Neural cell (in vitro differentiated cells): ENCODE results near the gene PLSCR5. TPM values are rescaled to one million over a fixed set of nuclear protein-coding genes. Genes with fewer than 3 reads are reported as not detected.

Source experiments
- H2AFZ ChIP-seq: fragments of 200-600, 300-800 bp; sonication (generic), shearing (Covaris generic); 2 replicates; pipeline ENCODE4 v1.6.0; 2014; ENCODE audit warnings: low read depth, mild to moderate bottlenecking, antibody characterized with exemption, low read length, moderate library complexity
- H3F3A ChIP-seq: fragments of 200-600 bp; shearing (Covaris generic); 2 replicates; pipeline ENCODE4 v1.6.1; 2016; ENCODE audit warnings: mild to moderate bottlenecking, moderate library complexity, mixed read lengths, antibody characterized with exemption, low read length; ENCODE audit not compliant: insufficient read depth, poor library complexity, severe bottlenecking
- H3K27ac ChIP-seq: fragments of 200-600, 300-800 bp; sonication (generic), shearing (Covaris generic); 2 replicates; pipeline ENCODE4 v1.5.1; 2014; ENCODE audit warnings: mild to moderate bottlenecking, low read length, moderate library complexity
- H3K27me3 ChIP-seq: fragments of 300-800, 200-600 bp; sonication (generic), shearing (Covaris generic); 2 replicates; pipeline ENCODE4 v1.6.0; 2014; ENCODE audit warnings: mild to moderate bottlenecking, low read depth, low read length, moderate library complexity; ENCODE audit not compliant: insufficient read depth
- H3K36me3 ChIP-seq: fragments of 300-800, 200-600 bp; sonication (generic), shearing (Covaris generic); 2 replicates; pipeline ENCODE4 v1.5.1; 2014; ENCODE audit warnings: mild to moderate bottlenecking, antibody characterized with exemption, low read length, moderate library complexity; ENCODE audit not compliant: insufficient read depth
- H3K4me2 ChIP-seq: fragments of 300-800, 200-600 bp; sonication (generic), shearing (Covaris generic); 2 replicates; pipeline ENCODE4 v1.6.0; 2014; ENCODE audit warnings: mild to moderate bottlenecking, low read length
- H3K4me3 ChIP-seq: fragments of 300-800, 200-600 bp; sonication (generic), shearing (Covaris generic); 2 replicates; pipeline ENCODE4 v1.5.1; 2014; ENCODE audit warnings: mild to moderate bottlenecking, low read length, moderate library complexity
- H3K79me2 ChIP-seq: fragments of 200-600 bp; shearing (Covaris generic); replicated peaks from 2 replicates; pipeline ENCODE4 v1.6.0; 2014; ENCODE audit warnings: mild to moderate bottlenecking, low read length, moderate library complexity; ENCODE audit not compliant: insufficient read depth
- H3K9ac ChIP-seq: fragments of 300-800, 200-600 bp; sonication (generic), shearing (Covaris generic); 2 replicates; pipeline ENCODE4 v1.6.1; 2016; ENCODE audit warnings: mild to moderate bottlenecking, low read length, mixed read lengths
- H3K9me2 ChIP-seq: fragments of 200-600 bp; shearing (Covaris generic); 2 replicates; pipeline ENCODE4 v1.6.1; 2016; ENCODE audit warnings: mild to moderate bottlenecking, low read length, mixed read lengths; ENCODE audit not compliant: insufficient read depth
- H3K9me3 ChIP-seq: fragments of 200-600, 300-800 bp; sonication (generic), shearing (Covaris generic); 2 replicates; pipeline ENCODE4 v1.6.1; 2016; ENCODE audit warnings: mild to moderate bottlenecking, mixed run types, low read length, moderate library complexity, mixed read lengths
- H4K20me1 ChIP-seq: fragments of 200-600 bp; shearing (Covaris generic); 2 replicates; pipeline ENCODE4 v1.6.1; 2016; ENCODE audit warnings: mild to moderate bottlenecking, mixed run types; ENCODE audit not compliant: insufficient read depth
- EP300 ChIP-seq: fragments of 450-650 bp; conservative IDR thresholded peaks from 2 replicates; pipeline ENCODE4 v1.6.1; 2014; ENCODE audit warnings: antibody characterized with exemption, mild to moderate bottlenecking, moderate library complexity; ENCODE audit not compliant: poor library complexity, severe bottlenecking
- EZH2 ChIP-seq: fragments of 200-600, 300-800 bp; shearing (Covaris generic), sonication (generic); IDR thresholded peaks from 2 replicates; pipeline ENCODE4 v1.6.1; 2014; ENCODE audit warnings: antibody characterized with exemption, low read length, borderline replicate concordance, mild to moderate bottlenecking; ENCODE audit not compliant: insufficient read depth, poor library complexity, severe bottlenecking
- MXI1 ChIP-seq: fragments of 450-650 bp; conservative IDR thresholded peaks from 2 replicates; pipeline ENCODE4 v1.6.1; 2014; ENCODE audit warnings: antibody characterized with exemption, mild to moderate bottlenecking; ENCODE audit not compliant: poor library complexity, severe bottlenecking
- POLR2AphosphoS5 ChIP-seq: IDR thresholded peaks from 2 replicates; pipeline ENCODE4 v1.6.1; 2012
- RAD21 ChIP-seq: fragments of 450-650 bp; conservative IDR thresholded peaks from 2 replicates; pipeline ENCODE4 v1.6.1; 2014; ENCODE audit warnings: antibody characterized with exemption, mild to moderate bottlenecking, moderate library complexity
- SMC3 ChIP-seq: fragments of 450-650 bp; conservative IDR thresholded peaks from 2 replicates; pipeline ENCODE4 v1.6.1; 2014; ENCODE audit warnings: antibody characterized with exemption, mild to moderate bottlenecking, moderate library complexity; ENCODE audit not compliant: poor library complexity
- TAF1 ChIP-seq: IDR thresholded peaks from 2 replicates; pipeline ENCODE4 v1.6.1; 2012; ENCODE audit warnings: low read depth
- polyA plus RNA-seq: library from polyadenylated mRNA; depleted of rRNA; stranded (reverse); fragments of >200 nt; gene quantifications from 2 replicates; pipeline ENCODE4 v1.2.3, GENCODE V29; 2014
- TF ChIP-seq, protein P1 (sequence below): fragments of 450-650 bp; IDR thresholded peaks from 2 replicates; pipeline ENCODE4 v1.5.1; 2014; ENCODE audit warnings: antibody characterized with exemption, mild to moderate bottlenecking, moderate library complexity; ENCODE audit not compliant: poor library complexity, severe bottlenecking
- TF ChIP-seq, protein P2 (sequence below): IDR thresholded peaks from 2 replicates; pipeline ENCODE4 v1.6.1; 2012; ENCODE audit warnings: borderline replicate concordance

PLSCR5 gene
- polyA plus RNA-seq, 1 donor from 2014 or later, result 0.37 TPM

- Histone ChIP-seq H3K27me3 (no peaks in the 10 kb centered on the region), H3K36me3 (no peaks in the 10 kb centered on the region), H3K9ac (no peak overlapping the region), H3K4me3 (no peak overlapping the region), H3K79me2 (no peaks in the 10 kb centered on the region), H3K9me3 (no peaks in the 10 kb centered on the region), H3F3A (no peaks in the 10 kb centered on the region), H3K4me2 (no peak overlapping the region), H3K9me2 (no peaks in the 10 kb centered on the region), H2AFZ (no peak overlapping the region), H4K20me1 (no peaks in the 10 kb centered on the region), H3K27ac (no peak overlapping the region)
- TF ChIP-seq POLR2AphosphoS5, result no peak
- no peak for TF ChIP-seq EP300
- no peak for TF ChIP-seq EZH2
- no peak for TF ChIP-seq TAF1
- TF ChIP-seq, protein P1, sequence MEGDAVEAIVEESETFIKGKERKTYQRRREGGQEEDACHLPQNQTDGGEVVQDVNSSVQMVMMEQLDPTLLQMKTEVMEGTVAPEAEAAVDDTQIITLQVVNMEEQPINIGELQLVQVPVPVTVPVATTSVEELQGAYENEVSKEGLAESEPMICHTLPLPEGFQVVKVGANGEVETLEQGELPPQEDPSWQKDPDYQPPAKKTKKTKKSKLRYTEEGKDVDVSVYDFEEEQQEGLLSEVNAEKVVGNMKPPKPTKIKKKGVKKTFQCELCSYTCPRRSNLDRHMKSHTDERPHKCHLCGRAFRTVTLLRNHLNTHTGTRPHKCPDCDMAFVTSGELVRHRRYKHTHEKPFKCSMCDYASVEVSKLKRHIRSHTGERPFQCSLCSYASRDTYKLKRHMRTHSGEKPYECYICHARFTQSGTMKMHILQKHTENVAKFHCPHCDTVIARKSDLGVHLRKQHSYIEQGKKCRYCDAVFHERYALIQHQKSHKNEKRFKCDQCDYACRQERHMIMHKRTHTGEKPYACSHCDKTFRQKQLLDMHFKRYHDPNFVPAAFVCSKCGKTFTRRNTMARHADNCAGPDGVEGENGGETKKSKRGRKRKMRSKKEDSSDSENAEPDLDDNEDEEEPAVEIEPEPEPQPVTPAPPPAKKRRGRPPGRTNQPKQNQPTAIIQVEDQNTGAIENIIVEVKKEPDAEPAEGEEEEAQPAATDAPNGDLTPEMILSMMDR, result no peak
- TF ChIP-seq RAD21, result no peak
- TF ChIP-seq, protein P2, sequence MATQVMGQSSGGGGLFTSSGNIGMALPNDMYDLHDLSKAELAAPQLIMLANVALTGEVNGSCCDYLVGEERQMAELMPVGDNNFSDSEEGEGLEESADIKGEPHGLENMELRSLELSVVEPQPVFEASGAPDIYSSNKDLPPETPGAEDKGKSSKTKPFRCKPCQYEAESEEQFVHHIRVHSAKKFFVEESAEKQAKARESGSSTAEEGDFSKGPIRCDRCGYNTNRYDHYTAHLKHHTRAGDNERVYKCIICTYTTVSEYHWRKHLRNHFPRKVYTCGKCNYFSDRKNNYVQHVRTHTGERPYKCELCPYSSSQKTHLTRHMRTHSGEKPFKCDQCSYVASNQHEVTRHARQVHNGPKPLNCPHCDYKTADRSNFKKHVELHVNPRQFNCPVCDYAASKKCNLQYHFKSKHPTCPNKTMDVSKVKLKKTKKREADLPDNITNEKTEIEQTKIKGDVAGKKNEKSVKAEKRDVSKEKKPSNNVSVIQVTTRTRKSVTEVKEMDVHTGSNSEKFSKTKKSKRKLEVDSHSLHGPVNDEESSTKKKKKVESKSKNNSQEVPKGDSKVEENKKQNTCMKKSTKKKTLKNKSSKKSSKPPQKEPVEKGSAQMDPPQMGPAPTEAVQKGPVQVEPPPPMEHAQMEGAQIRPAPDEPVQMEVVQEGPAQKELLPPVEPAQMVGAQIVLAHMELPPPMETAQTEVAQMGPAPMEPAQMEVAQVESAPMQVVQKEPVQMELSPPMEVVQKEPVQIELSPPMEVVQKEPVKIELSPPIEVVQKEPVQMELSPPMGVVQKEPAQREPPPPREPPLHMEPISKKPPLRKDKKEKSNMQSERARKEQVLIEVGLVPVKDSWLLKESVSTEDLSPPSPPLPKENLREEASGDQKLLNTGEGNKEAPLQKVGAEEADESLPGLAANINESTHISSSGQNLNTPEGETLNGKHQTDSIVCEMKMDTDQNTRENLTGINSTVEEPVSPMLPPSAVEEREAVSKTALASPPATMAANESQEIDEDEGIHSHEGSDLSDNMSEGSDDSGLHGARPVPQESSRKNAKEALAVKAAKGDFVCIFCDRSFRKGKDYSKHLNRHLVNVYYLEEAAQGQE, result no peak
- no peak for TF ChIP-seq SMC3
- no peak for TF ChIP-seq MXI1
These were observed 11.4 kb downstream of the PLSCR5 start for GRCh38 chr3:146593776-146594175.

- H3F3A ChIP-seq, result no peaks in the 10 kb centered on the region
- H3K27me3 ChIP-seq, result no peaks in the 10 kb centered on the region
- H3K36me3 ChIP-seq, result no peaks in the 10 kb centered on the region
- no peaks in the 10 kb centered on the region for H3K9me2 ChIP-seq
- H3K4me3 ChIP-seq, result no peak overlapping the region
- H4K20me1 ChIP-seq, result no peaks in the 10 kb centered on the region
- H3K79me2 ChIP-seq, result no peaks in the 10 kb centered on the region
- H2AFZ ChIP-seq, result no peak overlapping the region
- TF ChIP-seq, protein P2, result no peak
- TF ChIP-seq EZH2, result no peak
- no peak for TF ChIP-seq TAF1
- no peak for TF ChIP-seq POLR2AphosphoS5
- no peak for TF ChIP-seq SMC3
- TF ChIP-seq RAD21, result no peak
- no peak for TF ChIP-seq EP300
- no peak overlapping the region for H3K9ac ChIP-seq
- H3K9me3 ChIP-seq, result no peaks in the 10 kb centered on the region
- H3K4me2 ChIP-seq, result no peak overlapping the region
- no peak overlapping the region for H3K27ac ChIP-seq
These were observed 14.6 kb downstream of the PLSCR5 start for GRCh38 chr3:146590521-146590920.
